OCI-LY3 (cell line): ENCODE data around the gene KIF6.

Source experiments
- H2AFZ ChIP-seq: fragments of 200-600, 300-600 bp; shearing (Covaris generic); 2 replicates; pipeline ENCODE4 v1.6.0; 2014; ENCODE audit warnings: antibody characterized with exemption, low read depth, low read length
- H3K27ac ChIP-seq: fragments of 200-600, 300-600 bp; sonication (generic); 2 replicates; pipeline ENCODE4 v1.5.1; 2014; ENCODE audit warnings: mild to moderate bottlenecking, low read length, moderate library complexity, mixed read lengths
- H3K27me3 ChIP-seq: fragments of 200-600, 300-600 bp; sonication (generic); 2 replicates; pipeline ENCODE4 v1.6.1; 2014; ENCODE audit warnings: low read depth, low read length, mixed read lengths
- H3K36me3 ChIP-seq: fragments of 200-600, 300-600 bp; sonication (generic); replicated peaks from 2 replicates; pipeline ENCODE3; 2014; ENCODE audit warnings: low read depth, low read length, mixed read lengths
- H3K4me1 ChIP-seq: fragments of 300-600, 200-600 bp; sonication (generic); 2 replicates; pipeline ENCODE4 v1.6.1; 2014; ENCODE audit warnings: low read length, mixed read lengths
- H3K4me2 ChIP-seq: fragments of 200-600, 300-600 bp; sonication (generic); 2 replicates; pipeline ENCODE4 v1.6.1; 2014; ENCODE audit warnings: low read length, mixed read lengths
- H3K4me3 ChIP-seq: fragments of 300-600, 200-600 bp; sonication (generic); 2 replicates; pipeline ENCODE4 v1.5.1; 2014; ENCODE audit warnings: antibody characterized with exemption, mild to moderate bottlenecking, low read length, moderate library complexity
- H3K79me2 ChIP-seq: fragments of 300-600, 200-600 bp; shearing (Covaris generic); 2 replicates; pipeline ENCODE4 v1.6.1; 2014; ENCODE audit warnings: mild to moderate bottlenecking, low read length, mixed read lengths
- H3K9ac ChIP-seq: fragments of 300-600, 200-600 bp; shearing (Covaris generic); 2 replicates; pipeline ENCODE4 v1.6.0; 2014; ENCODE audit warnings: mild to moderate bottlenecking, low read length, moderate library complexity
- H3K9me3 ChIP-seq: fragments of 200-600, 300-600 bp; shearing (Covaris generic); 2 replicates; pipeline ENCODE4 v1.6.1; 2014; ENCODE audit warnings: low read length, mixed read lengths; ENCODE audit not compliant: insufficient read depth
- H4K20me1 ChIP-seq: fragments of 200-600, 300-600 bp; sonication (generic); 2 replicates; pipeline ENCODE4 v1.6.1; 2016; ENCODE audit warnings: low read length, mixed read lengths; ENCODE audit not compliant: insufficient read depth
- EZH2phosphoT487 ChIP-seq: fragments of 200-600 bp; shearing (Covaris generic); IDR thresholded peaks from 2 replicates; pipeline ENCODE4 v1.6.1; 2018; ENCODE audit warnings: antibody characterized with exemption, mixed run types, low read depth
- TF ChIP-seq, protein P1 (sequence below): fragments of 200-600, 300-600 bp; sonication (generic); IDR thresholded peaks from 2 replicates; pipeline ENCODE4 v1.5.1; 2014; ENCODE audit warnings: antibody characterized with exemption, low read length, low read depth

The KIF6 gene

DNA sequence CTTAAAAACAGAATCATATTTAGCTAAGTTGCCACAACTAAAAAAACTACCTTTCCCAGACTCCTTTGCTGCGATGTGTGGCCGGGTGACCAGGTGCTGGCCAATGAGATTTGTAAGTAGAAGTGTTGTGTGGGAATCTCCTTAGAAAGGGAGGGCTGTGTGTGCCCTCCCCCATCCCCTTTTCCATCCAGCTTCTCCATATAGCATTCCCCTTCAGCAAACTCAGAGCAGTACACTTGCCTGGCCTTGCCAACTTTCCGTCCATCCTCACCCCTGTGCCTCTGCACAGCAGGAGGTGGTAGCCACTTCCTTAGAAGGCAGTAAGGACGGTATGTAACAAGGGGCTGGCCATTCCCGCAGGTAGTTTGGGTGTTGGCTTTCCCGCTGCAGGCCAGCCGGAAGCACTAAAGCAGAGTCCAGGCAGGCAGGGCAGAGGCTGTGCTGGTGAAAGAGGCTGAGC lies 380.4 kb downstream of the KIF6 start:
- H3K4me1 ChIP-seq: peaks cover 8% of the 10 kb centered on the region
- H3K9ac ChIP-seq: no peak overlapping the region
- 0 out of 2 replicates have a peak, but pooled peaks cover under 1% of the 10 kb centered on the region for H3K27me3 ChIP-seq
- no peak for TF ChIP-seq EZH2phosphoT487
- TF ChIP-seq, protein P1, sequence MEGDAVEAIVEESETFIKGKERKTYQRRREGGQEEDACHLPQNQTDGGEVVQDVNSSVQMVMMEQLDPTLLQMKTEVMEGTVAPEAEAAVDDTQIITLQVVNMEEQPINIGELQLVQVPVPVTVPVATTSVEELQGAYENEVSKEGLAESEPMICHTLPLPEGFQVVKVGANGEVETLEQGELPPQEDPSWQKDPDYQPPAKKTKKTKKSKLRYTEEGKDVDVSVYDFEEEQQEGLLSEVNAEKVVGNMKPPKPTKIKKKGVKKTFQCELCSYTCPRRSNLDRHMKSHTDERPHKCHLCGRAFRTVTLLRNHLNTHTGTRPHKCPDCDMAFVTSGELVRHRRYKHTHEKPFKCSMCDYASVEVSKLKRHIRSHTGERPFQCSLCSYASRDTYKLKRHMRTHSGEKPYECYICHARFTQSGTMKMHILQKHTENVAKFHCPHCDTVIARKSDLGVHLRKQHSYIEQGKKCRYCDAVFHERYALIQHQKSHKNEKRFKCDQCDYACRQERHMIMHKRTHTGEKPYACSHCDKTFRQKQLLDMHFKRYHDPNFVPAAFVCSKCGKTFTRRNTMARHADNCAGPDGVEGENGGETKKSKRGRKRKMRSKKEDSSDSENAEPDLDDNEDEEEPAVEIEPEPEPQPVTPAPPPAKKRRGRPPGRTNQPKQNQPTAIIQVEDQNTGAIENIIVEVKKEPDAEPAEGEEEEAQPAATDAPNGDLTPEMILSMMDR: no peak
- H3K9me3 ChIP-seq: no peaks in the 10 kb centered on the region
- no peak overlapping the region for H3K4me2 ChIP-seq
- no peak overlapping the region for H3K27ac ChIP-seq
- no peak overlapping the region for H3K4me3 ChIP-seq
- H4K20me1 ChIP-seq: no peaks in the 10 kb centered on the region
- H3K79me2 ChIP-seq: no peaks in the 10 kb centered on the region
- H2AFZ ChIP-seq: no peak overlapping the region
- H3K36me3 ChIP-seq: no peaks in the 10 kb centered on the region

DNA sequence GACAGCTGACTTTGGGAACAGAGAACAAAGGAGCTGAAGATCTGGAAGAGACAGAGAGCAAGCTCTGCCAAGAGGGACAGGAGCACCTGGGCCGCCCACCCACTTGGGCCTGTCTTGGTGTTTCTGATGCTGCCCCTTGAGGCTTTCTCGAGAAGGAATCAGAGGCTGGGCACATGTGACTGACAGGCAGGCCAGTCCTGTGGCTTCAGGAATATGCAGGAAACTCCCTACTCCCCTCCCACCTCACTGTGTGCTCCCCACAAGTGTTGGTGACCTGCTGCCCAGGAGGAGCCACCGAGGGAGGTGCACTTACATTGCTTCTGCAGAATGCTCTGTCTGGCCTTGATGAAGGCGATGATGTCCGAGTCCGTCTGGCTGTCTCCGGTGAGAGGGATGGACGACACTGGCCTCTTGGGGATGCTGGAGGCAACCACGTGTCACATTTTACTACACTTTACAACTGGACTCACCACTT lies 381.8 kb downstream of the KIF6 start:
- H4K20me1 ChIP-seq: no peaks in the 10 kb centered on the region
- peaks cover 8% of the 10 kb centered on the region for H3K4me1 ChIP-seq
- 0 out of 2 replicates have a peak overlapping the region, but pooled peaks have one; percentile 1 for H3K4me2 ChIP-seq
- H2AFZ ChIP-seq: peak overlapping the region; percentile 94
- TF ChIP-seq EZH2phosphoT487: no peak
- TF ChIP-seq, protein P1: no peak
- no peak overlapping the region for H3K4me3 ChIP-seq
- no peaks in the 10 kb centered on the region for H3K79me2 ChIP-seq
- no peaks in the 10 kb centered on the region for H3K9me3 ChIP-seq
- H3K36me3 ChIP-seq: no peaks in the 10 kb centered on the region
- no peak overlapping the region for H3K9ac ChIP-seq
- no peak overlapping the region for H3K27ac ChIP-seq
- H3K27me3 ChIP-seq: 0 out of 2 replicates have a peak, but pooled peaks cover 6% of the 10 kb centered on the region

DNA sequence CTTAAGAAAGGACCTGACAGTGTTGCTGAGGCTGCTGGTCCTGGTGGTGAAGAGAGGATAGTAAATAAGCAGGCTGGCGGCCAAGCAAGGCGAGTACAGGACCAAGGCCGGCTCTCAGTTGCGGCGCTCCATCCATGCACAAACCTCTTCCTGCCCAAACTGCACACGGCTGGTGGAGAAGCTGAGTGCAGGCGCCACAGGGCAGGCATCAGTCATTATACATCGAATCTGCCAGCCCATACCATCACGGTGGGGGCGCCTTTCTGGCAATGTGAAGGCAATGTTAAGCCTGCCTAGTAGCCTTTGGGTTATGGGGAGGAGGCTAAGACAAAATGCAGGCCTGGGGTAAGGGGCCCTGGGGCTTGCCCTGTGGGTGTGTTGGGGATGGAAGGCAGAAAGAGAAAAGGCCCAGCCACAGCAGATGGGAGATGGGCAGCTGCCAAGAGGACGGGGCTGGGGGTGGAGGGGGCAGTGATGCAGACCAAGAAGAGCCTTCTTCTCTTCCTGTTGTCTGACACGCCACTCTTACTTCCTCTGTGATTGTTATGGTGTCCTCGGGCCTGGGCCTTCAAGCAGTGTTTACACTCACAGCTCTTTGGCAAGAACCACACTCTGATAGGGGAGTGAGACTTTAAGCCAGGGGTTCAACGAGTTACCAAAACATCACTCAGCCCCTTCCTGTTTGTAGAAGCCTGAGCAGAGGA lies 382.4 kb downstream of the KIF6 start:
- Histone ChIP-seq H3K27ac (no peak overlapping the region), H3K4me1 (peaks cover 8% of the 10 kb centered on the region), H3K9ac (no peak overlapping the region), H3K4me2 (0 out of 2 replicates have a peak overlapping the region, but pooled peaks have one; percentile 1), H3K4me3 (no peak overlapping the region), H3K36me3 (no peaks in the 10 kb centered on the region), H3K9me3 (no peaks in the 10 kb centered on the region), H4K20me1 (no peaks in the 10 kb centered on the region), H3K79me2 (no peaks in the 10 kb centered on the region), H2AFZ (peak overlapping the region; percentile 94), H3K27me3 (peaks cover 9% of the 10 kb centered on the region; the same call in 1 of the 2 replicates)
- no peak for TF ChIP-seq EZH2phosphoT487

DNA sequence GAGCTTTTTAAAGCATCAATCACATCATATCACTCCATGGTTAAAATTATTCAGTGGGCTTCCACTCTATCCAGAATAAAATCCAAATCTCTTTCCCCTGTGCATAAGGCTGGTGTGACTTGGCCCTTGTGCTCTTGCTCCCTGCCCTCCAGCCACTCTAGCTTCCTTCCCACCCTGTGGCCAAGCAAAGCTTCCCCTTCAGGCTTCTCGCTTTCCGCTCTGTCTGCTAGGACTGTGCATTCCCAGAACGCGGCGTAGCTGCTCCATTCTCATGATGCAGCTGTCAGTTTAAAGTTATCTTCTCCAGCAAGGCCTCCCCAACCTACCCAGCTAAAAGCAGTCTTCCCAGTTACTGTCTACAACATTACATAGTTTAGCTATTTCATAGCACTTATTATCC lies 383.3 kb downstream of the KIF6 start:
- no peak overlapping the region for H3K4me2 ChIP-seq
- H4K20me1 ChIP-seq: no peaks in the 10 kb centered on the region
- peaks cover 14% of the 10 kb centered on the region for H3K27me3 ChIP-seq
- no peak overlapping the region for H3K9ac ChIP-seq
- no peak overlapping the region for H3K27ac ChIP-seq
- H3K36me3 ChIP-seq: no peaks in the 10 kb centered on the region
- no peak overlapping the region for H2AFZ ChIP-seq
- peaks cover 8% of the 10 kb centered on the region for H3K4me1 ChIP-seq
- no peak overlapping the region for H3K4me3 ChIP-seq
- TF ChIP-seq, protein P1: no peak
- TF ChIP-seq EZH2phosphoT487: no peak
- no peaks in the 10 kb centered on the region for H3K9me3 ChIP-seq
- H3K79me2 ChIP-seq: no peaks in the 10 kb centered on the region
